GM21786 (cell line): Measurements from ENCODE around the gene NUP188.

Experiments
- ATAC-seq: cut with Tn5 transposase; IDR thresholded peaks from one replicate; pipeline ENCODE4 v1.9.1; 2021; ENCODE audit not compliant: unreplicated experiment

The NUP188 gene

GRCh38 chr9:129005336-129005997 lies 58.0 kb downstream of the NUP188 start:
- no peak for ATAC-seq

DNA sequence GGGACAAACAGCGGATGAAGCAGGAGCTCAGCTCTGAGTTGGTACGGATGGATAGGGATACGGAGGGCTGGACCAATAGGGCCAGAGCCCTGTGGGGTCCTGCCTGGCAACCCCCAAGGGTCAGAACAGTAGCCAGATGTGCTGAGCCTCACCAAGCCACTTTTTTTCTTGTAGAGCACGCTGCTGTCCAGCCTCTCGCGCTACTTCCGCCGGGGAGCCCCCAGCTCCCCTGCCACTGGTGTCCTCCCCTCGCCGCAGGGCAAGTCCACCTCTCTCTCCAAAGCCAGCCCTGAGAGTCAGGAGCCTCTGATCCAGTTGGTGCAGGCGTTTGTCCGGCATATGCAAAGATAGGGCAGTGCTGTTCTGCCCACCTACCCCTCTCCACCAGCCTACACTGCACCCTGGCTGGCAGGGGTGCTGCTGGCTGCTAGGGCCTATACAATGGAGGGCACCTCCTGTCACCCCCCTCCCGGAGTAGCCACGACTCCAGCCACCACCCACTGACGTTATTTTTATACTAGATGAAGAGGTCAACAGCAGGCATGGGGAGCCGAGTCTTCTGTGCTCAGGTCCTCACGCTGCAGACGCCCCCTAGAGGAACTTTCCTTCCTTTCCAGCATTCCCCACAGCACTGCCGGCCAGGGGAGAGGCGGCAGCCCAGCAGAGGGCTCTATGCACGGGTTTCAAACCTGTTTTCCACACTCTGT lies 59.0 kb downstream of the NUP188 start:
- ATAC-seq: no peak

DNA sequence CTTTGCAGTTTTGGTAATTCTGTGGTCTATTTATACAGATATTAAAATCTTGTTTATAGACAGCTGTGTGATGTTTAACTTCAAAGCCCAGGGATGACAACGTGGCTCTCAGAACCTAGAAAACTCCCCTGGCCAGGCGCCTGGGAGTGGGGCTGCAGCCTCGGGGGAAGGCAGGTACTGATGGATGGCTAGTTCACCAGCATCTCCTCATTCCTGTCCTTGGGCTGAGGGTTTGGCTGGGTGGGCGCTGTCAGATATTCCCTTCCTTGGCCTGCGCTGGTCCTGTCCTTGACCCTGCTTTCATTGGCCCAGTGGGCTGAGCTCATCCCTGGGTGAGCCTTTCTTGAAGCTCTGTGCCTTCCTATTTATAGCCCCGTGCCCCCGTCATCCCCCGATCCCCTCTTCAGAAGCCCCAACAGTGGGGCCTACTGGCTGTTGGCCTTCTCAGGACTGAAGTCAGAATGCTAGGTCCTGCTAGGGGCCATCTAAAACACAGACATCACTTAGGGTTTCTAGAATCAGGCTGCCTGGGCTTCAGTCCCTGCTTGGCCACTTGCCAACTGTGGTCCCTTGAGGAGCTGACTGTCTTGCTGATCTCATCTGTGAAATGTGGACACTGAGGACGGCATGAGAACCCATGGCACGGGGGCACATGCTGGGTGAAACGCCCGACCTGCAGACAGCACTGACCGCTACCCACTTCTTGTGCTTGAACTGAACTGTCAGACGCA lies 59.7 kb downstream of the NUP188 start:
- no peak for ATAC-seq

GRCh38 chr9:129007766-129008468 lies 60.4 kb downstream of the NUP188 start:
- no peak for ATAC-seq

- ATAC-seq: no peak
Observed at GRCh38 chr9:129008469-129008965, 61.0 kb downstream of the NUP188 start.

GRCh38 chr9:129008986-129009583 lies 61.6 kb downstream of the NUP188 start:
- ATAC-seq: no peak

GRCh38 chr9:129009584-129010141 lies 62.2 kb downstream of the NUP188 start:
- no peak for ATAC-seq

DNA sequence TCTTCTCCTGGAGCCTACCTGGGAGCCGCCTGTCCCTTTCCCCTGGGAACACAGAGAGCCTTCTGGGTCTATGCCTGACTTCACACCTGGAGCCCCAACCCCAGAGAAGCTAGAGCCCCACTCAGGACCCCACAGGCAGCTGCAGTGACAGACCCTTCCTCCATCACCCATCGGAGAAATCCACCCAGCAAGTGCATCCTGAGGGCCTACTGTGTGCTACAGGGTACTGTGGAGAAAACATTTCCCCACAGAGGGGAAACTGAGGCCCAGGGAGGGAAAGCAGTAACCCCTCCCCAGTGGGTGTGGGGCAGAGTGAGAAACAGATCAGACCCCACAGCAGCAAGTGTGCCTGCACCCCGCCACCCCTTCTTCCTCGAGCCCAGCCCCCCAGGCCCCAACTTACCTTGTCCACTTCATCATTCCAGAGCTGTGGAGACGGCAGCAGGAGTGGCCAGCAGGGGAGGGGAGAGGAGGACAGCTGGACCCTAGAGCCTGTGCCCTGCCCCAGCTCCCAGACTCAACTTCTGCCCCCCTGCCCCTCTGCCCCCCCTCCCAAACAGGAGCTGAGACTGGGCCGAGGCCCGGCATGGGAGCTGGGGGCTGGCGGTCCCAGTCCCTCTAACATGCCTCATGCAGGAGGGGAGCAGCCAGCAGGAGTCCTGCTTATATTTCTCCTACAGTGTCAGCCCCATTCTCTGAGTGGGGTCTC lies 62.9 kb downstream of the NUP188 start:
- no peak for ATAC-seq

DNA sequence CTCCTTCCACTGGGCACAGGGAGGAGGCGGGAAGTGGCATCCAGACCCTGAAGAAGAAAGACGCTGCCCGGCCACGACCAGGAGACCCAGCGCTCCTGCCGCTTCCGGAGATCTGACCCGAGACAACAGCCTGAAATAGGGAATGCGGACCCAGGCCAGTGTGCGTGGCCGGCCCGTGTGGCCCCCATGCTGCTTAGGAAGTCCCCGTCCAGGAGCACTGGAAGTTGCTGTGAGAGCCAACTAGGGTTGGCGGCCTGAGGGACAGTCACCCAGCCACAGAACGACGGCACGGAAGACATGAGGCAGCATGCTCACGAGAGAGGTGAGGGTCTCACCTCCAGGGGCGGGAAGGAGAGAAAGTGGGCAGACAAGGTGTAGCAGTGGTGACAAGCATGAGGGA lies 63.7 kb downstream of the NUP188 start:
- ATAC-seq: no peak

DNA sequence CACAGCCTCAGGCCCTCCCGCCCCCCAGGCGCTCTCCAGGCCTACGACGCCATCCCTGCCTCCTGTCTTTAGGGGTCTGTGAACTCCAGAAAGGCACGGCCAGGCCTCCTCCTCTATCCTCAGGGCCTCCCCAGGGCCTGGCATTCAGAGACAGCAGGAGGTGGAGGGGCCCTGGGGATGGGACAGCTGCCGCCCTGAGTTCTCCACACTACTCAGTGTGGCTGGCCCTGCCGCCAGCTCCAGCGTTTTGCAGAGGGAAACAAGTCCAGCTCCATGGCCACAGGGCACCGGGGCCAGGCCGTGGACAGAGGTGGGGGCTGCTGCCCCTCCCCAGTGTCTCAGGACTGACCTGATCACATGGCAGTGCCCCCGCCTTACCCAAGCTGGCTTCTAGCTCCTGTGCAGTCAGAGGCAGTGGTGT lies 64.3 kb downstream of the NUP188 start:
- no peak for ATAC-seq

- no peak for ATAC-seq
Observed at GRCh38 chr9:129012343-129012742, 64.8 kb downstream of the NUP188 start.

DNA sequence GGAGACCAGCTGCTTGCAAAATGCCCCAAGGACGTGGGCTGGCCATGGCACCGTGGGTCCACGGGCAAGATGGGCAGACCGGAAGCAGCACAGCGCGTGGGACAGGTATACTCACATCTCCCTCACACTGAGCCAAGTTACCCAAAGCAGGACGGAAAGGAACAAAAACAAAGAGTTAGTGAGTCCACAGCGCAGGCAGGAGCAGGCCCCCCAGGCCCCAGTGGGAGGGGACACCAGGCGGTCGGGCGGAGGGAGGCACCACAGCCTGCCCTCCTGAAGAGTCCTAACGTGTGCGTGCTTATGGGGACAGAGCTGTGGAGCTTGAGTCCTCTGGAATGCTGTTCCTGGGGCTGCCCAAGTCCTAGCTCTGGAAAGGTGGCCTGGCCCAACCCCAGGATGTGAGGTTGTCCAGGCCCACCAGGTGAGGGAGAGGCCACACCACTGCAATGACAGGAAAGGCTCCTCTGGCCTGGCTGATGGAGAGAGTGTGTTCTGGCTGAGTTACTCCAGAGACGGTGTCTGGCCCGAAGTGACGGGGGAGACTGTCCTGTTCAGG lies 65.5 kb downstream of the NUP188 start:
- ATAC-seq: no peak

DNA sequence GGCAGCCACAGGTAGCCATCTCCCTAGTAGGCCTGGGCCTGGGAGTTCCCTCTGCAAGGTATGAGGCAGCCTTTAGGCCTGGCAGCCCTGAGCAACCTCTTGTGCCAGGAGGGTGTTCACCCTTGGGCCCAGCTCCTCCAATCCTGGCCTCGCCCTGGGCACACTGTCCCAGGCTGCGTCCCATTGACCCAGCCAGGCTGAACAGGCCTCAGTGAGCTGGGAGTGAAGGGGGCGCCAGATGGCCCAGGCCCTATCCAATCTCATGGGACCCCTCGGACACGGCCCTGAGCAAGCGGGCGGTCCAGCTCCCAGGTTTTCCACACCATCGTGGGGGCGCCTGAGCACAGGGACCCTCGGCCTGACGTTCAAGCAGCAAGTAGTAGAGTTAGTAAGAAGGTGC lies 66.2 kb downstream of the NUP188 start:
- ATAC-seq: no peak

- no peak for ATAC-seq
Observed at GRCh38 chr9:129014124-129014523, 66.6 kb downstream of the NUP188 start.

GRCh38 chr9:129014608-129015007 lies 67.1 kb downstream of the NUP188 start:
- ATAC-seq: no peak

GRCh38 chr9:129021091-129021490 lies 73.6 kb downstream of the NUP188 start:
- no peak for ATAC-seq

DNA sequence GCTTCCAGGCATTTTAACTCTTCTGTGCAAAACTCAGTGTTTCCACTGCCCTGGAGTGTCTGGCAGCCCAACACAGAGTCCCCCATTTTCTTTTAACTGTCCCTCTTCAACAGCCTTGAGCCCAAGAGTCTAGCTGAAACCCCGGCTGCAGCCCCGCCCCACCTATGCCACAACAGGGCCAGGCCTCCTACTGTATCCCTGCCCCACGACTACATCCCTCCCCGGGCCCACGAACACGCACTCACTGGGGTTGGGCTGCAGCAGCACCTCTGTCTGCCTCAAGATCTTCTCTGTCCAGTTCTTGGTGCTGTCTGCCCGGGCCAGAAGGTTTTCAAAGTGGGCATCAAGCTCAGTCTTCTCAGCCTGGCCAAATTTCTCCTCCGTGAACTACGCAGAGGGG lies 74.5 kb downstream of the NUP188 start:
- ATAC-seq: no peak

DNA sequence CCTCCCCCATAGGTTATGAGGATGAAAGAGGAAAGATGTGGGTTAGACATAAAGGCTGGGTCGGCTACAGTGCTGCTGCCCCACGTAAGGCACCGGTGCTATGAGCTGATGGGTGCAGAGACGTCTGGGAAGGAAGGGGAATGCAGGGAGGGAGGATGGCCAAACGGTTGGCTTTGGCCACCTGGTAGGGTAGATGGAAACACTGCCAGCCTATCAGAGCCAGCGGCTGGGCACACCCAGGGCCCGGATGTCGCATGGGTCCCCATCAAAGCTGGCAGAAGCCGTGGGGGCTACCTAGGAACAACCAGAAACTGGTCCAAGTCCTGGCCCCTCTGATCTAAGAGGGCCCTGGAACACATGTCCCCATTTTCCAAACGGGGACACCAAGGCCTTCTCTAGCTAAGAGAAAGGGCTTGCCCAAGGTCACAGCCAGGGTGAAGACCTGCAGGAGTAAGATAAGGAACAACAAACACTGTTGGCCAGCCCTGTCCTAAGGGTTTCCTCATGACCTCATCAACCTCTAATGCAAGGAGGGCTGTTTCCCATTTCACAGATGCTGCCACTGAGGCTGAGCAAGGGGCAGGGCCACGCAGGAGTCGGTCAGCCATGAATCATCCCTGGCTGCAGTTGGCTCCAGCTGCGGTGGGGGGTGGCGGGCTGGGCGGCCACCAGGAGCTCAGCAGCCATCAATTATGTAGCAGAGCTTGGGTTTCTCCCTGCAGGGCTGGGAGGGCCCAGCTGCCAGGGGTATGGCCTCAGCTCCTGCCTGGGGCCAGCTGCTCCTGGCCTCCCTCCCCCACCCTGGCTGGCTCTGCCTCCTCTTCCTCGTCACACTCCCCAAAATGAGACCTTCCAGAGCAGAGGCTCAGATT lies 75.8 kb downstream of the NUP188 start:
- ATAC-seq: no peak

GRCh38 chr9:129023908-129024233 lies 76.4 kb downstream of the NUP188 start:
- no peak for ATAC-seq
